Activated CD4-positive, alpha-beta T cell treated with anti-CD3 and anti-CD28 coated beads for 36 hours (primary cell): ENCODE results near the gene PLEKHO2. TPM values are rescaled to one million over a fixed set of nuclear protein-coding genes. Genes with fewer than 3 reads are reported as not detected.

ENCODE experiments used
- ATAC-seq: fragments of 200-7000 bp; cut with Tn5 transposase; one replicate; pipeline ENCODE4 v1.10.0; 2021; ENCODE audit warnings: mild to moderate bottlenecking, moderate library complexity
- CTCF ChIA-PET: fragments of 350-600 bp; sonication (Branson Sonifier 250); formaldehyde crosslinking; loops from one replicate; lab custom pipeline; 2021; ENCODE audit warnings: antibody characterized with exemption; lab: Charles Lee
- POLR2A ChIA-PET: fragments of 350-600 bp; sonication (Branson Sonifier 250); formaldehyde crosslinking; loops from one replicate; lab custom pipeline; 2021; ENCODE audit warnings: antibody characterized with exemption, inconsistent platforms; lab: Charles Lee
- DNase-seq: peaks from one replicate; pipeline ENCODE4 v3.0.0-alpha.2; 2020
- H3K27ac Mint-ChIP-seq: one replicate; pipeline ENCODE4 v1.8.0; 2021; ENCODE audit warnings: mixed read lengths
- H3K27me3 Mint-ChIP-seq: one replicate; pipeline ENCODE4 v1.8.0; 2021; ENCODE audit warnings: mixed read lengths
- H3K36me3 Mint-ChIP-seq: one replicate; pipeline ENCODE4 v1.8.0; 2021; ENCODE audit warnings: low read depth, mixed read lengths
- H3K4me1 Mint-ChIP-seq: one replicate; pipeline ENCODE4 v1.8.0; 2021; ENCODE audit warnings: mixed read lengths
- H3K4me3 Mint-ChIP-seq: one replicate; pipeline ENCODE4 v1.8.0; 2021; ENCODE audit warnings: mild to moderate bottlenecking, moderate library complexity, mixed read lengths
- H3K9me3 Mint-ChIP-seq: one replicate; pipeline ENCODE4 v1.8.0; 2021; ENCODE audit warnings: low read depth, mixed read lengths
- intact Hi-C, 2 experiments: fragments of 100-400 bp; cut with DNase I in 1 of 2; cut with micrococcal nuclease in 1 of 2; formaldehyde crosslinking; loops; one replicate each; pipeline versions ENCODE4 v1.14.2 to v1.15.1; 2022 to 2024; cut with DNase I, micrococcal nuclease
- total RNA-seq, 2 experiments: library from RNA; stranded (reverse); gene quantifications; one replicate each; pipeline ENCODE4 v1.2.3, GENCODE V29; 2021

The PLEKHO2 gene
- total RNA-seq, 2 experiments from 2014 or later = 11.4 to 13.3 TPM

GRCh38 chr15:64892847-64893403, 51.2 kb downstream of the PLEKHO2 start:
- CTCF ChIA-PET = interaction anchor here (0.5 to 3.5 kb wide), 7 partner anchors 10 to 281 kb away, joined by 3 to 32 read pairs (median 10); partner anchors contain the start of gene PLEKHO2
- intact Hi-C loops = loop anchor here (1.0 to 10.0 kb wide), 10 partner anchors 9 to 1701 kb away; partner anchors contain the start of genes RNU5B-1 (in 2 of the 2), CLPX (in 1 of the 2), DENND4A (in 1 of the 2) and PIF1 (in 1 of the 2)
- H3K4me3 Mint-ChIP-seq = peak overlapping the region; percentile 94
- peaks cover 54% of the 10 kb centered on the region for H3K4me1 Mint-ChIP-seq
- H3K36me3 Mint-ChIP-seq = no peaks in the 10 kb centered on the region
- peak; percentile 75 for DNase-seq
- ATAC-seq = peak; percentile 16
- H3K9me3 Mint-ChIP-seq = no peaks in the 10 kb centered on the region
- POLR2A ChIA-PET = interaction anchor here (0.6 to 4.2 kb wide), 7 partner anchors 10 to 407 kb away, joined by 3 to 45 read pairs (median 5); no protein-coding TSS in a partner anchor
- H3K27ac Mint-ChIP-seq = peak overlapping the region; percentile 93
- H3K27me3 Mint-ChIP-seq = no peaks in the 10 kb centered on the region

GRCh38 chr15:64893481-64894394, 52.0 kb downstream of the PLEKHO2 start:
- intact Hi-C loops = loop anchor here (1.0 to 10.0 kb wide), 18 partner anchors 9 to 1701 kb away; partner anchors contain the start of genes PIF1 (in 2 of the 2), RNU5B-1 (in 2 of the 2), CLPX (in 1 of the 2) and CSNK1G1 (in 1 of the 2)
- DNase-seq (peak; percentile 99), ATAC-seq (peak; percentile 84)
- Mint-ChIP-seq H3K36me3 (no peaks in the 10 kb centered on the region), H3K27me3 (no peaks in the 10 kb centered on the region), H3K27ac (peak overlapping the region; percentile 93), H3K4me1 (peaks cover 54% of the 10 kb centered on the region), H3K9me3 (no peaks in the 10 kb centered on the region), H3K4me3 (peak overlapping the region; percentile 94)
- ChIA-PET POLR2A (interaction anchor here (0.6 to 4.2 kb wide), 21 partner anchors 11 to 800 kb away, joined by 3 to 45 read pairs (median 4); partner anchors contain the start of genes CIAO2A, PARP16, RNU5B-1 and SPG21), CTCF (interaction anchor here (0.6 to 3.5 kb wide), 11 partner anchors 9 to 404 kb away, joined by 3 to 32 read pairs (median 6); partner anchors contain the start of genes PIF1 and PLEKHO2)

- DNase-seq (peak; percentile 86), ATAC-seq (peak; percentile 44)
- Mint-ChIP-seq H3K4me1 (peaks cover 54% of the 10 kb centered on the region), H3K36me3 (peaks cover 2% of the 10 kb centered on the region), H3K27me3 (no peaks in the 10 kb centered on the region), H3K9me3 (no peaks in the 10 kb centered on the region), H3K27ac (peak overlapping the region; percentile 93), H3K4me3 (peak overlapping the region; percentile 94)
- ChIA-PET POLR2A (interaction anchor here (0.6 to 4.2 kb wide), 19 partner anchors 11 to 801 kb away, joined by 3 to 45 read pairs (median 4); partner anchors contain the start of genes ANKDD1A, CIAO2A, PARP16 and RNU5B-1), CTCF (interaction anchor here (0.6 to 3.5 kb wide), 11 partner anchors 11 to 404 kb away, joined by 3 to 32 read pairs (median 7); partner anchors contain the start of genes PIF1 and PLEKHO2)
- intact Hi-C loops = loop anchor here (1.0 to 10.0 kb wide), 15 partner anchors 8 to 1702 kb away; partner anchors contain the start of genes CSNK1G1 (in 1 of the 2), DENND4A (in 1 of the 2), MTFMT (in 1 of the 2) and PIF1 (in 1 of the 2)
Measured at GRCh38 chr15:64894395-64895056, 52.8 kb downstream of the PLEKHO2 start.

- POLR2A ChIA-PET = interaction anchor here (1.0 to 4.2 kb wide), 6 partner anchors 12 to 452 kb away, joined by 3 to 45 read pairs (median 10); partner anchors contain the start of genes ANKDD1A and RNU5B-1
- H3K4me1 Mint-ChIP-seq = peaks cover 54% of the 10 kb centered on the region
- peak; percentile 52 for DNase-seq
- peaks cover 2% of the 10 kb centered on the region for H3K36me3 Mint-ChIP-seq
- intact Hi-C loops = loop anchor here (2.0 to 10.0 kb wide), 4 partner anchors 53 to 899 kb away; partner anchors contain the start of genes DENND4A (in 1 of the 2) and SNX1 (in 1 of the 2)
- H3K27ac Mint-ChIP-seq = peak overlapping the region; percentile 93
- peak overlapping the region; percentile 94 for H3K4me3 Mint-ChIP-seq
- ATAC-seq = no peak
- H3K27me3 Mint-ChIP-seq = no peaks in the 10 kb centered on the region
- H3K9me3 Mint-ChIP-seq = no peaks in the 10 kb centered on the region
- CTCF ChIA-PET = interaction anchor here (1.2 to 3.5 kb wide), 6 partner anchors 13 to 403 kb away, joined by 3 to 32 read pairs (median 8); no protein-coding TSS in a partner anchor
Measured at GRCh38 chr15:64895285-64896065, 53.8 kb downstream of the PLEKHO2 start.

GRCh38 chr15:64896371-64897069, 54.8 kb downstream of the PLEKHO2 start:
- no peak for ATAC-seq
- intact Hi-C loops = loop anchor here in 1 of 2 experiments (10.0 kb wide), 2 partner anchors 452 to 898 kb away; partner anchors contain the start of gene DENND4A
- peak overlapping the region; percentile 94 for H3K4me3 Mint-ChIP-seq

GRCh38 chr15:64897345-64897985, 55.8 kb downstream of the PLEKHO2 start:
- CTCF ChIA-PET = no interaction called here
- intact Hi-C loops = loop anchor here in 1 of 2 experiments (10.0 kb wide), 2 partner anchors 453 to 897 kb away; partner anchors contain the start of gene DENND4A
- Mint-ChIP-seq H3K9me3 (peaks cover 6% of the 10 kb centered on the region), H3K27ac (peak overlapping the region; percentile 25), H3K4me1 (peaks cover 43% of the 10 kb centered on the region), H3K36me3 (peaks cover 9% of the 10 kb centered on the region), H3K4me3 (no peak overlapping the region), H3K27me3 (no peaks in the 10 kb centered on the region)
- DNase-seq = no peak
- POLR2A ChIA-PET = interaction anchor here (1.2 kb wide), 1 partner anchor 14 kb away, joined by 3 read pairs; no protein-coding TSS in a partner anchor
- ATAC-seq = no peak

More at GRCh38 chr15:64896371-64897069, 54.8 kb downstream of the PLEKHO2 start:
- Mint-ChIP-seq H3K27ac (peak overlapping the region; percentile 93), H3K9me3 (peaks cover 6% of the 10 kb centered on the region), H3K4me1 (peaks cover 48% of the 10 kb centered on the region), H3K27me3 (no peaks in the 10 kb centered on the region), H3K36me3 (peaks cover 7% of the 10 kb centered on the region)
- ChIA-PET CTCF (no interaction called here), POLR2A (interaction anchor here (1.2 kb wide), 1 partner anchor 13 kb away, joined by 3 read pairs; no protein-coding TSS in a partner anchor)
- no peak for DNase-seq

GRCh38 chr15:64898406-64898805, 56.7 kb downstream of the PLEKHO2 start:
- H3K4me3 Mint-ChIP-seq = no peak overlapping the region
- POLR2A ChIA-PET = no interaction called here
- H3K4me1 Mint-ChIP-seq = peaks cover 43% of the 10 kb centered on the region
- intact Hi-C loops = loop anchor here in 1 of 2 experiments (10.0 kb wide), 2 partner anchors 454 to 896 kb away; partner anchors contain the start of gene DENND4A
- DNase-seq = no peak
- ATAC-seq = no peak
- no peaks in the 10 kb centered on the region for H3K27me3 Mint-ChIP-seq
- H3K9me3 Mint-ChIP-seq = peaks cover 6% of the 10 kb centered on the region
- peaks cover 9% of the 10 kb centered on the region for H3K36me3 Mint-ChIP-seq
- CTCF ChIA-PET = no interaction called here
- peak overlapping the region; percentile 14 for H3K27ac Mint-ChIP-seq

- Mint-ChIP-seq H3K36me3 (peaks cover 9% of the 10 kb centered on the region), H3K4me1 (peaks cover 39% of the 10 kb centered on the region), H3K27ac (no peak overlapping the region), H3K9me3 (peaks cover 6% of the 10 kb centered on the region), H3K4me3 (no peak overlapping the region), H3K27me3 (no peaks in the 10 kb centered on the region)
- intact Hi-C loops = no loop called here
- ChIA-PET POLR2A (no interaction called here), CTCF (interaction anchor here (0.8 kb wide), 1 partner anchor 215 kb away, joined by 3 read pairs; no protein-coding TSS in a partner anchor)
- ATAC-seq (no peak), DNase-seq (no peak)
Measured at GRCh38 chr15:64901141-64901540, 59.4 kb downstream of the PLEKHO2 start.
